HG02970 (cell line): Measurements from ENCODE around the gene LMX1B.

Source experiments
- ATAC-seq: cut with Tn5 transposase; IDR thresholded peaks from one replicate; pipeline ENCODE4 v1.9.1; 2021; ENCODE audit warnings: mild to moderate bottlenecking, moderate library complexity, moderate number of reproducible peaks; ENCODE audit not compliant: unreplicated experiment, low FRiP score

Gene LMX1B

DNA sequence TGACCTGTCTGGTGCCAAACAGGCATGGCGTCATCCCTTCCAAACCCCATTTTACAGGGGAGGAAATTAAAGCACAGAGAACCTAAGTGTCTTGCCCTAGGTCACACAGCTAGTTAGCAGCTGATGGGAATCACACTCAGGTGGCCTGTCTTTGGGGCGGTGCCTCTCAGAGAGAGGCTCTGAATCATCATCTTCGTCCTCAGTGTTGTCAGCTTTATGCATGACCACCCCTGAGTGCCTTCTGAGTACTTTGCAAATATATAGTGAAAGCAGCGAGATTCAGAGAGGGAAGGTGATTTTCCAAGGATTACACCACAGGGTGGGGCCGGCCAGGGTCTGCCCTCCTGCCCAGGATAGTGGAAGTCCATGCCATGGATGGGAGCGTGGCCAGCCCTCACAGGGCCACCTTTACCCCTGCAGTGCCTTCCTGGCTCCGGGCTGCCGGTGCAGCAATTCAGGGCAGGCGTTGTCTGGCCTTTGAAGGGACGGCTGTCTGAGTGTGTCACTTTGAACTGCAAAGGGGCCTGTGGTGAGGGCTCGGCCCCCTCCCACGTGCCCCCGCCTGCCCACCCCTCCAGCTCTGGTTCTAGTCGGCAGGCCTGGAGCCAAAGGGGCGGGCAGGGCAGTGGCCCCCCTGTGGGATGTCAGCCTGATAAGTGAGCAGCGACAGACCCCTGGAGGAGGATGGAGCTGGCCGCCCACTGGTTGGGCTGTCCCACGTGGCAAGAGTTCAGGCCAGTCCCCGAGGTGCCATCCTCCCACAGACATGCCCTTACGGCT lies 16.9 kb downstream of the LMX1B start:
- ATAC-seq: no peak

DNA sequence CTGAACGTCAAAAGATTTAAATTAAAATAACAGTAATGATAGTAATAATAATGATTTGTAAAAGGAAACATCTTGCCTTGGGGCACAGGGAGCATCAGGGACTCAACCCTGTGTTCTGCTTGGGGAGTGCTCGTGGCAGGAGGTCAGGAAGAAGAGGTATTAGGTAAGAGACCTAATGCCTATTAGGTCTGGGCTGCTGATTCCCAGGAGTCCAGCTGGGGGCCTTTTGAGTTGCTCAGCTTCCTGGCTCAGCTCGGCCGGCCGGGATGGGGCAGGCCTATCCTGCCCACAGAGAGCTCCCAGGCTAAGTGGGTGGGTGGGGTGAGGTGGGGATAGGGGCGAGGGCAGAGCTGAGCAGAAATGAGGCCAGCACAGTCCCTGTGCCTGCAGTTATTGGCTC lies 17.5 kb downstream of the LMX1B start:
- no peak for ATAC-seq

DNA sequence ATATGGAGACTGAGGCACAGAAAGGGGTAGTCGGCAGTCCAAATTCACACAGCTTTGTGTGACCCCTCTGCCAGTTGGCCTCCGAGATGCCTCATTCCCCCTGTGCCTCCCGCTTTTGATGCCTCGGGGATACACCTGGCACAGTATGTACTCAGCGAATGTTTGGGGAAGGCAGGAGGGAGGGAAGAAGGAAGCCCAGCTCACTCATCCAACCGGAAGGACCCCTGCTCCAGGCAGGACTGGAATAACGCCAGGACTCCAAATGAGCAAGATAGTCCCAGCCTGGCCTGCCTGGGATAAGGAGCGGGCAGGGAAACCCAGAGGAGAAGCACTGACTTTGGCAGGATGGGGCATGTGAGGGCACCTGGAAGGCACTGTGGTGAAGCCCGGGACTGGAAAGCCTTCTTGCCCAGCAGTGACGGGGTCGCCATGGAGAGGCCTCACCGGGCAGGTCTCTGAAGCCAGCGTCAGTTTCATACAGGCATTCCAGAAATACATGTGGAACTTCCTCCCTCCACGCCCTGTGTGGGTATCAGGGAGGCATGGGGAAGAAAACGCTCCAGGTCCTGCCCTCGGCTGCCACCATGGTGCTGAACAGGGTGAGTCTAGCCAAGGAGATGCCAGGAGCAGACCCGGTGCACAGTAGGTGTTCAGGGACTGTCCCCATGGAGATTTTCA lies 20.3 kb downstream of the LMX1B start:
- no peak for ATAC-seq

GRCh38 chr9:126635061-126635460 lies 21.3 kb downstream of the LMX1B start:
- ATAC-seq: no peak

DNA sequence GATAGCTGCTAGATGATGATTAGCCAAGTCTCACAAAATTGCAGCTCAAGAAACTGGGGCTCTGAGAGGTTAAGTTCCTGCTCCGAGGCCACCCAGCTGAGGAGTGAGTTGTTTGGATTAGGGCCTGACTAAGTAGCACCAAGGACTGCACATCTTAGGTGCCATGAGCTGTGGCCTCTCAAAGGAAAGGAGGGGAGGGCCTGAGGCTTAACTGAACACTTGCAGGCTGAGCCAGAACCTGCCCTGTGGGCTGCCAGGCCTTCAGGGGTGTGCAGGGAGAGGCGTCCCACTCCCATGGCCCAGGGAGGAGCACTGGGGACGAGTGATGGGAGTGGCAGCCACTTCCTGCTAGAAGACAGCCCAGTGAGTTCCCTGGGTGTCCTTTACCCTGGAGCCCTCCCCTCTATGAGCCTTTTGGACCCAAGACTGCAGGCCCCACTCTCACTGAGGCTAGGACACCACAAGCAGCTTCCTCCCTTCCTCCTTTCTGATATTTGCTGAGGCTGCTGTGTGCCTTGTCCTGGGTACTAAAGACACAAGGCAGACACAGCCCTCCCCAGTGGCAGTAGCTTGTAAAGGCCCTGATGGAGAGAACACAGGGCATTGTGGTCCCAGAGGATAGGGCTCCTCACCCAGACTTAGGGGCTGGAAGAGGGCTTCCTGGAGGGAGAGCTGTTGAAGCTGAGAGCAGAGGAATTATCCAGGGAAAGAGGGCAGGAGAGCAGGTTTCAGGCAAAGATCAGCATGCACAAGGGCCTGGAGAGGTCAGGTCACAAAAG lies 22.1 kb downstream of the LMX1B start:
- ATAC-seq: no peak

DNA sequence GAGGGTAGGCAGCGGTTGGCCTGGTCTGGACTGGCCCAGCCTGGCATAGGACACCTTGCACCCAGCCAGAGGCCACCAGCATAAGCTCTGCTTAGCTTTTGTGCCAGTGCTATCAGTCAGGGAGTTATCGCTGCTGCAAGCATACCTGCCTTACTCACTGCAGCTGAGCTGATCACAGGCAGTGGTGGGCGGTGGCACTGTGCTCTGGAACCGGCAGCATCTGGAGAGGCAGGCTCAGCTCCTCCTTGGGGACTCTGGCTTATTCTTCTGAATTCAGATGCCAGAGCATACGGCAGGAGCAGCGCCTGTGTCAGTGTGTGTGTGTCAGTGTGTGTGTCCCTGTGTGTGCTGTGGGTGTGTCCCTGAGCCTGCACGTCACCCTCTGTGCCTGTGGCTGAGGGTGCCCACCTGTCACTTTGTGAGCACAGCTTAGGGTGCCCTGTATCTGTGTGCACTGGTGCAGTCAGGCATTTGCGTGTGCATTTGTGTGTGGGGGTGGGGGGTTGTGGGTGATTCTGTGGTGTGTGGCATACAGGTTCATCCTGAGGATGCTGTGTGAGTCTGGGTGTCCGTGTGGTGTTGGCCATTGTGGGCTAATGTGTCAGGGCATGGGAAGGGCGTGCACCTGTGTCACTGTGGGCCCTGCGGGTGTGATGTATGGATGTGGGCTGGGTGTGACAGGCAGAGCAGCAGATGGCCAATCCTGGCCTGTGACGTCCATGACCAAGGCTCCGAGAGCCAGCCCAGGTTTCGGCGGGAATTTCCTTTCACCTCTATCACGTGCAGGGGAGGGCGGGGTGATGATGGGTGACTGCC lies 23.5 kb downstream of the LMX1B start:
- no peak for ATAC-seq

DNA sequence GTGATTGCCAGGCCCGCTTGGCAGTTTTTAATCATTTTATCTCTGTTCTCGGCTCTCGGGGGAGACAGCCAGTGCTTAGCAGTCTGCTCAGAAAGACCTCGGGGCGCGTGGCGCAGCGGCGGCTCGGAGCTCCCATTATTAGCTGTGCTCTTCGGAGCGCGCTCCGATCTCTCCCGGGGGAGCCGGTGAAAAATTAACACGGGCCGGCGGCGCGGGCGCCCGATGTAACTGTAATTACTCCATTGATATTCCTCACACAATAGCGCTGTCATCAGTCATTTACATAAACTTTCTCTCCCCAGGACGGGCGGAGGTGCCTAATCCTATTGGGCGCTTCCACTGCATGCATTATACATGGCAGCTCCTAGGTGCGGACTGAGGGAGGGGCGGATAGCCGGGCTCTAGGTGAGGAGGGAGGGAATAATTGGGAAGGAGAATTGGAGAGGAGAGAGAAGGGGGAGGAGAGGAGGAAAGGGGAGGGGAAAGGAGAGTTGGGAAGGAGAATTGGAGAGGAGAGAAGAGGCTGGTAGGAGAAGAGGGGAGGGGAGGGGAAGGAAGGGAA lies 24.9 kb downstream of the LMX1B start:
- ATAC-seq: no peak

DNA sequence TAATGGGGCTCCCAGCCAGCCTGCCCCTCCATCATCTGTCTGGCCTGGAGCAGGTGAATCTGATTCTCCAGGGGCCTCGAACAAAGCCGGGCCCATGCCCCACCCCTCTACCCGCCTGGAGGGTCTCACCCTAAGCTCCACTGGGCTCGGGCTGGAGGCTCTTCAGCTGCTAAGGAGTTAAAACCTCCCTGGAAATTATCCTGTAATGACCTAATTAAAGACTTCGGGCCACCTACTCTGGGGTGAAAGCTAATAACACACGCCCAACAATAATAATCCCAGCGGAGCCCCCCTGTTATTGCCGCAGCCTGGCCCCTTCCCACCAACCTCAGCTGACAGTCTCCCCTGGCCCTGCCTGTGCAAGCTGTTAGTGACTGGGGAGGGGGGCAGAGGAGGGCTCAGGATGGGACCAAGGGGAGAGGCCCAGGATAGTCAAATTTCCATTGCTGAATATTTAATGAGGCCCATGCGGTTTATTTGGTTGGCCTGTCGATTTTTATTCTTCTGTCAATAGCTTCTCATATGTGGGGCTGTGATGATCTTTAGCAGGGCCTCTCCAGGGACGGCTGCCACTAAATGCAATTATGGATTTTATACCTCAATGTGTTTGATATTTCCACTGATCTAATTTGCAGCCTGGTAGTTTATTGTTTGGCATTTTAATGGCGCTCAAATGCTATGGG lies 25.7 kb downstream of the LMX1B start:
- no peak for ATAC-seq

DNA sequence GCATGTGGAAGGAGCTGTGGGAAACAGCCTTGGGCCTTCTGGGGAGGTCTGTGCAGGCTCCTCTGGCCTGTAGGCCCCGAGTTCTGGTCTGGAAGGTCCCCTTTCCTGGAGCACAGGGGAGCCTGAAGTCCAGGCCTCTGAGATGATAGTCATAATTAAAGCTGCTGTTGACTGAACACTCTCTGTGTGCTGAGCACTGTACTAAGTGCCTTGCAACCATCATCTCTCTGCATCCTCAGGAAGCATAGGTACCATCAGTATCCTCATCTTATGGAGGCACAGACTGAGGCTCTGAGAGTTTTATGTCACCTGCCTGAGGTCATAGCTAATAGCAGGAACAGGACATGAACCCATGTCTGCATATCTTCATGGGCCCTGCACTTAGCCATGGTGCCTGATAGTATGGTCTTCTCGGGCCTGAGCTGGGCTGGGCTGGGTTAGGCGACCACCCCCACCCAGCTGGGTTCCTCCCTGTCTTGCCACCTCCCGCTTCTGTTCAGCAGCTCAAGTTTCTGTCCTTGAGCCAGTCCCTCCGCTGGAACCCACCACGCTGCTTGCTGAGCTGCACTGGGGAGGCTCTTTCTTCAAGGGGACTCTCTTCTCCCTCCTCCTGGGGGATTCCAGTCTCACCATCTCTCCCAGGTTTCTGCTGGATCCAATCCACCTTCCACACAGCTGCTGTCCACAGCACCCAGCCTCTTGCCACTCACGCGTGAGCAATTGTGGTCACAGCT lies 27.6 kb downstream of the LMX1B start:
- ATAC-seq: no peak

DNA sequence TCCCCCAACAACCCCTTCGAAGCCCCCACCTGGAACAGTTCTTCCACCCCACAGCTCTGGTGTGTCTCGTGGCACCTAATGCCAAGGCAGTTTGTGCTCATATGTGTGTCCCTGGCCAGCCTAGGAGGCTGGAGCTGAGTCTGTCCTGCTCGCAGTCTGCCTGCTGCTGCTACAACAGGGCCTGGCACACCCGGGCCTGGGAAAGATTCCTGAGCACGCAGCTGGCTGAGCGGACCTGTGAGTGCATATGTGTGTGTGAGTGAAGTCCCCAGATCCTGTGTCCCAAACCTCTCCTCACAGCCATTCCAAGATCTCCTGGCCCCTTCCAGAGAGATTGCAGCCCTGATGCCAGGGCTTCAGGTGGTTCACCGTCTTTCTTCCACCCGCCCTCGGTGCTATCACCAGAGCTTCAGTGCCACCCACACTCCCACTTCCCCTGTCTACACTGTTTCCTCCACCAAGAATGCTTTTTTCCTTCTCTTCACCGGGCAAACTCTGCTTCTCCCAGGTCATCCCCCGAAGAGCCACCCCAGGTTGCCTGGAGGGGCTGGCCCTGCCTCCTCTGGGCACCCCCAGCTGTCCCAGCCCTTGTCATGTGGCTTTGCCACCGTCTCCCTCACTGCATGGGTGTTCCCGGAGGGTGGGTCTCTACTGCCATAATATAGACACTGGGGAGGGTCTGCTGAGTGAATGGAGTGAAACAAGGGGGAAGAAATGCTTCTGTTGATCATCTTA lies 28.4 kb downstream of the LMX1B start:
- ATAC-seq: no peak

DNA sequence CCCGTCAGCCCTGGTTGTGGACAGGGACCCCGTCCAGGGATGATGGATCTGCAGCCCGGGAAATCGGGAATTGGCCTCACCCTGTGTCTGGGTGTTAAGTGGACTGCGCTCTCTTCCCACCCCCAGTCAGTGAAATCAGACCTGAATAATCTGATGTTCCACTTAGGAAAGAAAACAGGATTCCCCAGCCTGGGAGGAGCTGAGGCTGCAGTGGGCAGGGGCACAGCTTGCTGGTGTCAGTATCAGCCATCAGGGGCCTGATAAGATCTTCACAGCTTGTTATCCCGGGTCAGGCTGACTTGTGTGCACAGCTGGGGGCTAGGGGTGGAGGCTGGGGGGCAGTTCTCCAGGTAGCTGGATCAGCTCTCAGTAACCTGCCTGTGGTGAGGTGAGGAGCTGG lies 29.1 kb downstream of the LMX1B start:
- ATAC-seq: no peak

- ATAC-seq: no peak
Observed at GRCh38 chr9:126643945-126644527, 30.3 kb downstream of the LMX1B start.

GRCh38 chr9:126646162-126646561 lies 32.4 kb downstream of the LMX1B start:
- no peak for ATAC-seq

DNA sequence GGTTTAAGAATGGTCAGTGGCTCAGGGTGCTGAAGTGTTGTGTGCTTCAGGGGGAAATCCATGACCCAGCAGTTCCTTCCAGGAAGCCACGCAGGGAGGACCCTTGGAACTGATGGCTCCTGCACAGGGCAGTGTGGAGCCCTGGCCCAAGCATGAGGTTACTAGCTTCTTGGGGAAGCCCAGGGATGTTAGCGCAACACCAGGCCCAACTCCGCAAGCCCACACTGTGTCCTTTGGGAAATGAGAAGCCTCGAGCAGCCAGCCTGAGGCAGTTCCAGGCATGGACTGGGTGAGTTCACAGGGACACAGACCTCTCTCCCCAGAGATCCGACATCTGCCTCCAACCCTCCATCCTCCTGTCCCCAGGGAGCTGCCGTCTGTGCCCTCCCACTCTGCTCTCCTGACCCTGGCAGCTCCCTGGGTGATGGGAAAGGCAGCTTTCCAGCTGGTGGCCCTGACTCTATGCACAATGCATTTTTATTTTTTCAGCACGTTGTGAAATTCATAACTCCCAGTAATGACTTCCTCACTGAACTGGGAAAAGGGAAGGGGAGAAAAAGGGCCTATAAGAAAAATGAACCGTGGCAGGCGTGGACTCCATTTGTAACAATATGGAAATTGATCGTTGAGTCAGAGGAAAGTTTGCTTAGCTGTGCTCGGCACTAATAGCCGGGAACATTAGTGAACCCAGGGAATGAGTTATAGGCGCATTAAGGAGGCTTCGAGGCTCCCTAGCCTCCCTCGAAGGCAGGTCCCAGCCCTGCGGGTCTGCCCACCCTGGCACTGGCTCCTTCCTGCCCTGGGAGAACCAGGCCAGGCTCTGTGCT lies 34.1 kb downstream of the LMX1B start:
- no peak for ATAC-seq

DNA sequence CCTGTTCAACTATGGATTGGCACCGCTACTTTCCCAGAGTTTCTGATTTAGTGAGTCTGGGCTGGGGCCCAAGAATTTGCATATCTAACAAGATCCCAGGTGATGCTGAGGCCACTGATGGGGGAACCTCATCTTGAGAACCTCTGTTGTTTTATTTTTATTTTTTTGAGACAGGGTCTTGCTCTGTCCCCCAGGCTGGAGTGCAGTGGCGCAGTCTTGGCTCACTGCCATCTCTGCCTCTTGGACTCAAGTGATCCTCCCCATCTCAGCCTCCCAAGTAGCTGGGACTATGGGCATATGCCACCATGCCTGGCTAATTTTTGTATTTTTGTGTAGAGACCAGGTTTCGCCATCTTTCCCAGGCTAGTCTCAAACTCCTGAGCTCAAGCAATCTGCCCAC lies 35.7 kb downstream of the LMX1B start:
- no peak for ATAC-seq

DNA sequence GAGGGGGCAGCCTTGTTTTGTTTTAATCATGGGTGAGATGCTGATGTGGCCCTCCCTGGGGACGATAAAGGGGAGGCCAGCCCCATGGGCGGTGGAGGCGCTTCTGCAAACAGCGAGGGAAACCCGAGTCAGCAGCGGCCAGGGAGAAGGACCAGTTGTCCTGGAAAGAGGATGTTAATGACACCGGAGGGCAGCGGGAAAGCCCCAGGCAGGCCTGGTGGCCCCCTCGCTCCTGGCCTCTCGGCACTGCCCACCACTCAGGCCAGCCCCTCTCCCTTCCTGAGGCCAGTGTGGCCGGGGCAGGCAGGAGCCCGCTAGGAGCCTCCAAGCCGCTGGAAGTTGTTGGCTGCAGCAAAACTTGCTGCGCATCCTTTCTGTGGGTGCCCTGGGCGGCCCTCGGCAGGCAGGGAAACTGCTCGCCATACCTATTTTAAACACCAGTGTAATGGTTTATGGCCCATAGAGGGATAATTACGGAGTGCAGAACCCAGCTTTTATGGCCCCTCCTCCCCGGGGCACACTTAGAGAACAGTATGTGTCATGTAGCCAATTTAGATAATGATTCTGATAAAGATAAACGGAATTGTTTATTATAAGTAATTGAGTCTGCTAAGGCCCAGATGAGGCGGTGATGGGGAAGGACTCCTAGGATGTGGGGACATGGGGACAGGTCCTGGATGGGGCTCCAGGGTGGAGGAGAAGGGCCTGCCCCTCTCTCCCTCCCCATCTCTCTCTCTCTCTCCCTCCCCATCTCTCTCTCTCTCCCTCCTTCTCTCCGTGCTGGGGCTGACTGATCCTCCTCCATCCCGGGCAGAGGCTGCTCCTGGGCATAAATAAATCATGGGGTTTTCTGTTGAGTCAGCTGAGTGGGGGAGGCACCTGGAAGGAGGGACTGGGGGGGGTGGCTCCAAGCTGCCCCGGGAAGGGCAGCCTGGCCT lies 36.9 kb downstream of the LMX1B start:
- ATAC-seq: no peak
